Stomach (tissue), 4 donors: ENCODE measurements around the gene TGFB1I1.

Experiments used
- EP300 ChIP-seq: sonication (generic); formaldehyde crosslinking; IDR thresholded peaks from one replicate; pipeline ENCODE4 v1.6.1; 2017; ENCODE audit warnings: antibody characterized with exemption
- POLR2A ChIP-seq, 4 donors: fragments of 450-650 bp; IDR thresholded peaks; one replicate each; pipeline ENCODE4 v1.6.1; 2016; ENCODE audit warnings: antibody characterized with exemption in 4 of 4, control low read depth in 2 of 4, mild to moderate bottlenecking in 1 of 4, moderate library complexity in 1 of 4
- POLR2AphosphoS5 ChIP-seq, 3 donors: sonication (generic); formaldehyde crosslinking; IDR thresholded peaks; one replicate each; pipeline ENCODE4 v1.6.1; 2016; ENCODE audit warnings: antibody characterized with exemption in 3 of 3
- TF ChIP-seq, protein P1 (sequence below), 7 experiments: fragments of 450-650 bp in 4 of 7; fragments of 200-600 bp in 3 of 7; sonication (generic) in 3 of 7; IDR thresholded peaks; one replicate each; pipeline ENCODE4 v1.5.1; 2016 to 2019; ENCODE audit warnings: antibody characterized with exemption in 7 of 7, control low read depth in 2 of 7, mild to moderate bottlenecking in 1 of 7

DNA sequence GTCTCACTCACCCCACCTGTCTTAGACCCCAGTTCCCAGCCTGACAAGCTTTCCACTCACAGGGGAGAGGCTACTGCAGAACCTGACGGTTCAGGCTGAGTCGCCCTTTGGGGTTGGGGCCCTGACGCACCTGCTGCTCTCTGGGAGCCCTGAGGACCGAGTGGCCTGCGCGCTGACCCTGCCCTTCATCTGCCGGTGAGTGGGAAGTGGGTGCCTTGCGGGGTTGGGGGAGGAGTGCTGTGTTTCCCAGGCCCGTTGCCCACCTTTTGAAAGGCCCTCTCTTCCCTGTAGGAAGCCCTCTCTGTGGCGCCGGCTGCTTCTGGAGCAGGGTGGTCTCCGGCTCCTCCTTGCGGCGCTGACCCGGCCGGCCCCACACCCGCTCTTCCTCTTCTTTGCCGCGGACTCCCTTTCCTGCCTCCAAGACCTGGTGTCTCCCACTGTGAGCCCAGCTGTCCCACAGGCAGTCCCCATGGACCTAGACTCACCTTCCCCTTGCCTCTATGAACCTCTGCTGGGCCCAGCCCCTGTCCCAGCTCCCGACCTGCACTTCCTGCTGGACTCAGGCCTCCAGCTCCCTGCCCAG, 6.1 kb upstream of the TGFB1I1 start:
- TF ChIP-seq, protein P1, sequence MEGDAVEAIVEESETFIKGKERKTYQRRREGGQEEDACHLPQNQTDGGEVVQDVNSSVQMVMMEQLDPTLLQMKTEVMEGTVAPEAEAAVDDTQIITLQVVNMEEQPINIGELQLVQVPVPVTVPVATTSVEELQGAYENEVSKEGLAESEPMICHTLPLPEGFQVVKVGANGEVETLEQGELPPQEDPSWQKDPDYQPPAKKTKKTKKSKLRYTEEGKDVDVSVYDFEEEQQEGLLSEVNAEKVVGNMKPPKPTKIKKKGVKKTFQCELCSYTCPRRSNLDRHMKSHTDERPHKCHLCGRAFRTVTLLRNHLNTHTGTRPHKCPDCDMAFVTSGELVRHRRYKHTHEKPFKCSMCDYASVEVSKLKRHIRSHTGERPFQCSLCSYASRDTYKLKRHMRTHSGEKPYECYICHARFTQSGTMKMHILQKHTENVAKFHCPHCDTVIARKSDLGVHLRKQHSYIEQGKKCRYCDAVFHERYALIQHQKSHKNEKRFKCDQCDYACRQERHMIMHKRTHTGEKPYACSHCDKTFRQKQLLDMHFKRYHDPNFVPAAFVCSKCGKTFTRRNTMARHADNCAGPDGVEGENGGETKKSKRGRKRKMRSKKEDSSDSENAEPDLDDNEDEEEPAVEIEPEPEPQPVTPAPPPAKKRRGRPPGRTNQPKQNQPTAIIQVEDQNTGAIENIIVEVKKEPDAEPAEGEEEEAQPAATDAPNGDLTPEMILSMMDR (IDR thresholded peaks at IDR 0.05) = no peak
- no peak for TF ChIP-seq POLR2A (IDR thresholded peaks at IDR 0.05)
- no peak for TF ChIP-seq POLR2AphosphoS5 (IDR thresholded peaks at IDR 0.05)
- TF ChIP-seq EP300 = no peak
